COLO668 (cell line): ENCODE results near the gene TCTN3.
"Not testable (repeated sequence)": the region's sequence is repeated elsewhere in the genome, so short reads cannot be mapped to it uniquely, and the experiment has no call there.

ENCODE experiments used
- DNase-seq: peaks from one replicate; lab custom pipeline; 2025; ENCODE audit not compliant: unreplicated experiment; lab: John Stamatoyannopoulos, UW

TCTN3 gene

DNA sequence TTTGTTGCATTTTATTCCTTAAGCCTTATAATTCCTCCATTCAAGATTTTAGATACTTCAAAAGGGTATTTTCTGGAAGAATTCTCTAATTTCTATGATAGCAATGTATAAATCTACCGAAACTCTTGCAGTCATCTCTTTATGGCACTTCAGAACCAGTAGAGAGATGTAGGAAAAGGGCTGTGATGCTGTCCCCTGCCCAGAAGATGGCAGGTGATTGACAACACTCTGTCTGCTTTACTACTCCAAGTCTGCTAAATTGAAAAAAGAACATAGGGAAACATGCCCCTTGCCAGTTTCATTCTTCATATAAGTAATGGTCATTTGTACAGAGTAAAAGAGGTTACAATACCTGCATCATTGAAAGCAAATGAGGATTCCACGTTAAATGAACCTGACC lies 5.1 kb downstream of the TCTN3 start:
- DNase-seq, result no peak

DNA sequence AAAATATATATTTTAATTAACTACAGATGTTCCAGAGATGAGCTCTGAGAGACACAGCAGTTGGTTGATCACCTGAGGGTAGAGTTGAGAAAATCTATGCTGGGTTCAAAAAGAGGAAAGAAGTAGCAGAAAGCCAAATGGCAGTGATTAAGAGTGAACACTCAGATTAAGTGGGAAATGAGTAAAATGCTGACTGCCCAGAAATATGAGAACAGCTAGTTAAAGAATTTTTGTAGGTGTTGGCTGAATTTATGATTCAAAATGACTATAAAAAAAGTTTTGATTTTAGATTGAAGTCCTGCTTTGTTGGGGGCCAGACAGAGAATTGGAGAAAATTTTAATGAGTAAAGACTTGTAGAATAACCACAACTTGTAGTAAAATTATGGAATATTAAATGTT lies 9.8 kb downstream of the TCTN3 start:
- DNase-seq, result no peak

DNA sequence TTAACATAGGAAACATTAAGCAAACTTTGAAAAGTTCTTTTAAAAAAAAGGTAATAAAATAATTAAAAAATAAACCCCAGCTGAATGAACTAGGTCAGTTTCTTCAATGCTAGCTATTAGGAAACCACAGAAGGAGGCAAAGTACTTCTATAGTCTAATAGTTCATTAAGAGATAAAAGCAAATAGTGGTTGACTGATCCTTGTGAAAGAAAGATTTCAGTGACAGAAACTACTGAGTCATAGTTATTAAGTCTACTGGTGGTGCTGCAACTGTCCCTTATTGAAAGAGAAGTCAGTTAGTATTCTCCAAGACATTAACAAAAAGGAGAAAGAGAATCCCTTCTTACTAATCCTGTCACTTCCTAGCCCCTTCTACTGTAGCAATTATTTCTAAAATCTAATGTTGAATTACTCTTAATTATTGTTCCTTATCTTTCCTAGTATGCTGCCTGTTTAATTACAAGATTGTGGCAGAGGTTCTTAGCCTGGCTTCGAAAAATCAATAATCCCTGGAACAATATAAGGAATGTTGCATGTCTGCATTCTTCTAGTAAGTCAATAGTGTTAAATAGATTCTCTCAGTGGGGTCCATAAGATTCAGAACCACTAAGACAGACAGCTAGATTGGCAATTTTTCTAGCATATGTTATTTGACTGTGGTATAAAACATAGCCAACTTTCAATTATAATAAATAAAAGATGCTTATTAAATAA lies 18.2 kb downstream of the TCTN3 start:
- DNase-seq, result no peak

DNA sequence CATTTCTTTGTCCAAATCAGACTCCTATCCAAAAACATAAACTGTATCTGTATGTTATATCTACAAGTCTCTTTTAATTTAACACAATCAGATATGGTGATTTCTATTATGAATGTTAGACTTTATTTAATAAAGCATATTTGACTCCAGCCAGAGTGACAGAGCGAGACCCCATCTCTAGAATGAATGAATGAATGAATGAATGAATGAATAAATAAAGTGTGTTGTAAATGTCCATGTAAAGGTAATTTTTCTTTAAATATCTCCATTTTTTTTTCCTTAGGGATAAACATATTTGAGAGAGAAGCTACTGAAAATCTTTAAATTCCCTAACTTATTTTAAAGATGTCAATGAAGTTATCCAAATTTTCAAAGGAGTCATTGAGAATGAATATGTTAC lies 19.1 kb downstream of the TCTN3 start:
- no peak for DNase-seq

GRCh38 chr10:95672641-95673040 lies 21.1 kb downstream of the TCTN3 start:
- not testable (repeated sequence) for DNase-seq

DNA sequence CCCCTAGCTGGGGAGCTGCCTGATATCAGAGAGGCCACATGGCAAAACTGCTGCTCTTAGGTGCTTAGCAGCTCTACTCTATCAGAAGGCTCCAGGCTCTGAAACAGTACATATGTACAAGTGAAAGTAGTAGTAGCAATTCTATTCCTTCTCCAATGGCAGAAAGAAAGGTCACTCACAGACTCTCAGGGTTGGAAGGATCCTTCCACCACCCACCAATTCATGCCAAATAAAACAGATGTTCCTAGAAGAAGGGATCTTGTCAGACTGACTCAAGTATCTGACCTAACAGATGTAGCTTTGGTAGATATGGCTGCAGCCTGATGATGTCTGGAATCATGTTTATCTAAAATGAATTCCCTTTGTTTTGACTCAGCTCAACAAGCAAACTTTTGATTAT lies 29.2 kb downstream of the TCTN3 start:
- DNase-seq, result no peak

- no peak for DNase-seq
Measured at GRCh38 chr10:95663496-95663895, 30.2 kb downstream of the TCTN3 start.

DNA sequence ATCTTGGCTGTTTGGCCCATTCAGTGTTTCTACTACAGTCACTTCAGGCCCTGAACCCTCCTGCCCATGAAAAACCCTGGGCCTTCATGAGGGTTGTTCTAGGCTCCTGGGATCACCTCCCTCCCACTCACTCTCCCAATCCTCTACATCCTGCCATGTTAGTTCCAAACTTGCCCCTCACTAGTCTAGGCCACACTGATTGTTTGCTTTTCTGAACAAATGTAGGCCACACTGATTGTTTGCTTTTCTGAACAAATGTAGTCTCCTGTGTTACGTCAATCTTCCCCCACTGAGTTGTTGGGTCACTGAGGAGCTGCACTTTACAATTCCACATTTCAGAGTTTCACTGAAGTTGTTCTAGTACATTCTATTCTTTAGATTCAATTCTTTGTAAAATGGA lies 31.9 kb downstream of the TCTN3 start:
- no peak for DNase-seq

GRCh38 chr10:95660283-95660682 lies 33.4 kb downstream of the TCTN3 start:
- no peak for DNase-seq

DNA sequence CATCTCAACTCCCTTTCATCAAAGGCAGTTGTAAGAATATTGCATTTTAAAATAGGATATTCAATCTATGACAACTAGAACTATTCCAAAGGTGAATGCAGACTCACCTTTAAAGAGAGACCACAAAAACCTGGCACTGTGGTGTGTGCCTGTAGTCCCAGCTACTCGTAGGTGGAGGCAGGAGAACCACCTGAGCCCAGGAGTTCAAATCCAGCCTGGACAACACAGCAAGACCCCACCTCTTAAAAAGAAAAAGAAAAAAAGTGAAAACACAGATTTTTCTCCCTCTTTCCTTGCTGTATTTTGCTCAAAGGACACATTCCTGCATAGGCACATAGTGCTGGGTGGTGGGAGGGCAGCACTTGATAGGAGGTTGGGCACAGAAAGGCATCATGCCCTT lies 36.5 kb downstream of the TCTN3 start:
- DNase-seq, result no peak

DNA sequence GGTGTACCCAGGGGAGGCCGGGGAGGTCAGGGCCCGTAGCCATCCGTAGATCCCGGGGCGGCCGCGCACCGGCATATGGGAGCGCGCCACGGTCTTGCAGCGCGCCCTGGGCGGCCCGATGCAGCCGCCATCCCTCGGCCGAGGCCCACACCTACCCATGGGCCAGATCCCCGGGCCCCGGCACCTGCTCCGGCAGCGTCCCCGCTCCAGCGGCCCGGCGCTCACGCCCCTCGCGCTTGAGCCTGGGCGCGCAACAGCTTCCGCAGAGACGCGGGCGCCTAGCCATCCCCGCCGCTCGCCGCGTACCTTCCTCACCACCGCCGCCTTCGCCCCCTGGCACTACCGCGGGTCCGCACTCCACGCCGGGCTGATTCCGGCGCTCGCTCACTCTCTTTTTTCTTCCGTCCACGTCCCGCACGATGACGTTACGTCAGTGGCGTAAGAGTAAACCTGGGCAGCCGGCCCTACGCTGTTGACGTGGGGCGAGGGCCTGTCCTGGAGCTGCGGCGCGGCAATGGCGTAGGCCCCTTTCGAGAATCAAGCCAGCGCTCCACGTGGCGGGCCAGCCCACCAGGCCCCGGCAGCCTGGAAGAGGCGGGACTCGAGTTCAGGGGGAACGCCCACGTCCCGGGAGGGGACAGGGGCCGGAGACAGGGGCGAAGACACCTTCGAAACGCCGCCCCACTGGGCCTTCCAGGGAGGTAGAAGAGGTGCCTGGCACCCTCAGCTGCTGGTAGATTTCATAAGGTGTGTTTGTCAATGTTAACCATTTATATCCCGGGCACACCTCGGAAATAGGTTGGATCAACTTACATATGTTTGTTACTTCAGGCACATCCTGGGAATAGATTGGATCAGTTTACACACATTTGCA lies 37.2 kb downstream of the TCTN3 start, which contains the start of gene ALDH18A1:
TSS of gene ALDH18A1 (minus strand) at position 421 of the 874 bp plus-strand sequence. CDS start 3,334 bp downstream, outside the sequence.
- DNase-seq, result peak; percentile 76

GRCh38 chr10:95655571-95656290 lies 38.0 kb downstream of the TCTN3 start:
- DNase-seq, result no peak

GRCh38 chr10:95653895-95654294 lies 39.8 kb downstream of the TCTN3 start:
- no peak for DNase-seq

DNA sequence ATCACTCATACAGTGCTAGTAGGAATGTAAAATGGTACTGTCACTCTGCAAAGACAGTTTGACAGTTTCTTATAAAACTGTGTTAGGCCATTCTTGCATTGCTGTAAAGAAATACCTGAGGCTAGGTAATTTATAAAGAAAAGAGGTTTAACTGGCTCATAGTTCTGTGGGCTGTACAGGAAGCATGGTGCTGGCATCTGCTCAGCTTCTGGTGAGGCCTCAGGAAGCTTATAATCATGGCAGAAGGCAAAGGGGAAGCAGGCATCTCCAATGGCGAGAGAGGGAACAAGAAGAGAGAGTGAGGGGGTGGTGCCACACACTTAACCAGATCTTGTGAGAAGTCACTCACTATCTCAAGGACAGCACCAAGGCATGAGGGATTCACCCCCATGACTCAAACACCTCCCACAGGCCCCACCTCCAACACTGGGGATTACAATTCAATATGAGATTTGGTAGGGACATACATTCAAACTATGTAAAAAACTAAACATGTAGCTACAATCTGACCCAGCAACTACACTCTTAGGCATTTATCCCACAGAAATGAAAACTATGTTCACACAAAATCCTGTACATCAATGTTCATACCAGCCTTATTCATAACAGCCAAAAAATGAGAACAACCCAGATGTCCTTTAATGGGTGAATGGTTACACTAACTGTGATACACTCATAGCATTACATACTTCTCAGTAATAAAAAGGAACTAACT lies 42.2 kb downstream of the TCTN3 start:
- no peak for DNase-seq

GRCh38 chr10:95650232-95650631 lies 43.5 kb downstream of the TCTN3 start:
- no peak for DNase-seq

GRCh38 chr10:95648138-95648537 lies 45.6 kb downstream of the TCTN3 start:
- DNase-seq, result no peak

DNA sequence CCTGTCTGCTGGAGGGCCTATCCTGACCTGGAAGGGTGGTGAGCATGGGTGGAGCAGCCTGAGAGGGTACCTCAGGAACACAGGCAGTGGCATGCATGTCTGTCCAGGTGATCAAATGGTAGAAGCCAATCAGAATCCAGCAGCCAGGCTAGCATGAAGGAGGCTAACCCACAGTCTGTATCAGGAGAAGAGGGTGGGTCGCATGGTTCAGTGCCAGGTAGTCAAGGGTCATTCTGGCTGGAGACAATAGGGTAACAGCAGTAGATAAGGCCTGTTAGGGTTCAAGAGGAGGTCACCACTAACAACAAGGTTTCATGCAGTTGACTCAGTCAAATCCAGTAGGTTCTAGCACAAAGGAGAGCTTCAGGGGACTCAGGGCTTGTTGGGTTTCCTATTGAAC lies 47.6 kb downstream of the TCTN3 start:
- DNase-seq, result no peak

DNA sequence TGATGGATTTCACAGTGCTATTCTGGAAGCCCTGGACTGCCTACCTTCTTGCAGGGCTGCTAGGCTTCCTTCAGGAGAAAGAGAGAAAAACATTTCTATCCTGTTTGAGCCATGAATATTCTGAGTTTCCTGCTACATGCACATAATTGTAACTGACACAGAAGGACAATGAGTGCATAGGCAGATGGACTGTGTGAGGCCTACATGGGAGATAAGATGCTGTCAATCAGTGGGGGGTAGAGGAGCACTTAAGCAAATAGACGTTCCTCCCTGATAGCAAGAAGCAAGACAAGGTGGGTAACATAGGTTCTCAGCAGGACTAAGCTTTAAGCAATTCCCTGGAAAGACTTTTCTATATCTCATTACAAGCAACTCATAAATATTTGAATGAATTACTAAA lies 48.8 kb downstream of the TCTN3 start:
- DNase-seq, result no peak

- DNase-seq, result no peak
Measured at GRCh38 chr10:95640891-95641315, 52.8 kb downstream of the TCTN3 start.

GRCh38 chr10:95637911-95638310 lies 55.8 kb downstream of the TCTN3 start:
- no peak for DNase-seq

- no peak for DNase-seq
Measured at GRCh38 chr10:95637140-95637539, 56.6 kb downstream of the TCTN3 start.
